GM19099 (cell line): ENCODE data around the gene MS4A18.

Source experiments
- POLR2A ChIP-seq: IDR thresholded peaks from 3 replicates; pipeline ENCODE4 v1.6.1; 2011; ENCODE audit warnings: low read depth; ENCODE audit not compliant: insufficient read length; ENCODE audit errors: extremely low read depth

Gene MS4A18

DNA sequence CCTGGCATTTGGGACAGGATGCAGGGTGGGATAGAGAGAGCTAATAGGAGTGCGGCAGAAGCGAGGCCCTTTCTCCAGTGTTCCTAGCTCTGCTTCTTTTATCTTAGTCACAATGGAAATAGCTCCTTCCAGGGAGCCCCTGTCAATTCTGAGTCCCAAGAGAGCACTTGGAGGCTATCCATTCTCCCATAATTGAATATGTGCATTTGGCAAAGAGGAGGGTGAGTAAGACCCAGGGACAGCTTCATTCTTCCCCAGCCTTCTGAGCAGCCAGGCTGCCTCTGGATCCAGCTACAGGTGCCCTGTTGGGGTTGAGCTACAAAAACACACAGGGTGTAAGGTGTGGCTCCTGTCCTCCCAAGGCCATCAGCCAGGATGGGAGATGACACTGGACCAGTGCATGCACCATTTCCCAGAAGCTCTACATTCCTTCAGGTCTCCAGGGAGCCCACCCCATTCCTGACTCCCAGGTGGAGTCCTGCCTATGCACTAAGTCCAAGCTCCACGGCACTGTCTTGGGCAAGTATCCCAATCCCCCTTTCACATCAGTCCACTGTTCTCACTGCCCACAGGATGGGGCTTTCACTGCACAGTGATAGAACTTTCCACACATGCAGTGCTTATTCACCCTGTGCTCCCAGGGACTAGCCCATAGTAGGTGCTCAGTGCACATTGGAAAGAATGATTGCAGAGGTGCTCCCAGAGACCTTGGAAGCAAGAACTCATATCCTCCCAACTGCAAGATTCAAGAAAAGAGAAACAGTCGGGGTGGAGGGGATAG is 66.8 kb downstream of the MS4A18 start:
- no peak for TF ChIP-seq POLR2A

DNA sequence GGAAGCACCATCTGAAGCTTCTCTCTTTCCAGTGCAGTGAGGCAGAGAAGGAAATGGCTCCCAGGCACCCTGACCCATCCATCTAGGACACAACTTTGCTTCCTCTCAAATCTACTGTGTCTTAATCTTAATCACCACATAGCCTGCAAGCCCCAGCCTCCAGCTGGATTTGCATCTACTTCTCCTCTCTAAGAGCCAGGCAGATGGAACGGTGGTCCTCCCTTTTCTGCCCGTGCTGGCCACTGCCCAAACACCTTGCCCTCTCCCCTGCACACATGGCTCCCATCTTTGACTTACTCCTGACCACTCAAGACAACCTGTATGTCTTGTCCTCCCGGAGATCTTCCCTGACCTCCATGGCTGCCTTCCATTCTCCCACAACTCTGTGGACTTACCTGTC is 68.0 kb downstream of the MS4A18 start:
- TF ChIP-seq POLR2A: no peak
